GM12878 (cell line): ENCODE results near the gene LRCH4. TPM values are rescaled to one million over a fixed set of nuclear protein-coding genes. Genes with fewer than 3 reads are reported as not detected.

Experiments used
- ATAC-seq: fragments of 200-7000 bp; cut with Tn5 transposase; 3 replicates; pipeline ENCODE4 v1.9.1; 2020; ENCODE audit warnings: mild to moderate bottlenecking, moderate library complexity
- BruUV-seq: library from RNA; stranded (reverse); fragments of 400-500 nt; replicated peaks from 2 replicates; lab custom pipeline; 2021; lab: Mats Ljungman, UMichigan
- CTCF ChIA-PET: fragments of 300-600 bp; sonication (Branson Sonifier 250); formaldehyde crosslinking; extraction: SDS; loops from one replicate; lab custom pipeline; 2021; ENCODE audit warnings: inconsistent platforms; lab: Yijun Ruan, JAX
- POLR2A ChIA-PET: fragments of 350-600 bp; formaldehyde crosslinking; extraction: SDS; loops from one replicate; lab custom pipeline; 2021; ENCODE audit warnings: inconsistent platforms; lab: Charles Lee
- RAD21 ChIA-PET: fragments of 300-600 bp; sonication (Branson Sonifier 250); formaldehyde crosslinking; loops from one replicate; lab custom pipeline; 2023; ENCODE audit warnings: antibody characterized with exemption; ENCODE audit not compliant: unreplicated experiment; lab: Charles Lee
- SMC1A ChIA-PET: fragments of 300-600 bp; sonication (Branson Sonifier 250); formaldehyde crosslinking; loops from one replicate; lab custom pipeline; 2023; ENCODE audit not compliant: unreplicated experiment, uncharacterized antibody; lab: Charles Lee
- DNase-seq: peaks from one replicate; pipeline ENCODE4 v3.0.0-alpha.2; 2011; ENCODE audit warnings: low read depth, low spot score
- FAIRE-seq: peaks from 3 replicates; lab custom pipeline; 2011; peaks lifted over from hg19 to GRCh38; lab: Jason Lieb, UNC
- H2AFZ ChIP-seq: 2 replicates; pipeline ENCODE4 v1.6.0; 2011; ENCODE audit warnings: low read depth, low read length, control low read depth; ENCODE audit not compliant: control insufficient read depth
- H3K27ac ChIP-seq: 2 replicates; pipeline ENCODE4 v1.5.1; 2011; ENCODE audit warnings: control low read depth; ENCODE audit not compliant: control insufficient read depth, insufficient read depth
- H3K27me3 ChIP-seq, 2 experiments: replicated peaks in 1 of 2; 2 replicates each; pipeline versions ENCODE4 v1.6.0 to v1.6.1; 2011; ENCODE audit warnings: low read length in 1 of 2; ENCODE audit not compliant: control insufficient read depth in 2 of 2, insufficient read depth in 2 of 2
- H3K36me3 ChIP-seq, 2 experiments: 2 replicates each; pipeline ENCODE4 v1.5.1; 2011; ENCODE audit warnings: low read length in 1 of 2; ENCODE audit not compliant: control insufficient read depth in 2 of 2, insufficient read depth in 2 of 2
- H3K4me1 ChIP-seq: 2 replicates; pipeline ENCODE4 v1.6.1; 2011; ENCODE audit warnings: mild to moderate bottlenecking, low read length, moderate library complexity, mixed read lengths; ENCODE audit not compliant: control insufficient read depth, insufficient read depth
- H3K4me2 ChIP-seq: 2 replicates; pipeline ENCODE4 v1.6.0; 2011; ENCODE audit warnings: control low read depth; ENCODE audit not compliant: control insufficient read depth, insufficient read depth
- H3K4me3 ChIP-seq: fragments of 200-600 bp; sonication (generic); 2 replicates; pipeline ENCODE4 v1.5.1; 2016
- H3K79me2 ChIP-seq: 2 replicates; pipeline ENCODE4 v1.6.0; 2011; ENCODE audit warnings: low read length; ENCODE audit not compliant: control insufficient read depth, insufficient read depth
- H3K9ac ChIP-seq: 2 replicates; pipeline ENCODE4 v1.8.0; 2011; ENCODE audit warnings: low read length, control low read depth, mixed read lengths; ENCODE audit not compliant: control insufficient read depth, insufficient read depth
- H3K9me3 ChIP-seq: replicated peaks from 3 replicates; pipeline ENCODE4 v1.5.1; 2011; ENCODE audit warnings: mild to moderate bottlenecking, low read length; ENCODE audit not compliant: control insufficient read depth, insufficient read depth
- H4K20me1 ChIP-seq: 2 replicates; pipeline ENCODE4 v1.6.0; 2011; ENCODE audit not compliant: control insufficient read depth, insufficient read depth
- CHD1 ChIP-seq: IDR thresholded peaks from 2 replicates; pipeline ENCODE4 v1.6.1; 2012; ENCODE audit warnings: low read depth, low read length, improper control_type of control experiment
- CREM ChIP-seq: IDR thresholded peaks from 2 replicates; pipeline ENCODE4 v1.6.1; 2014; ENCODE audit warnings: antibody characterized with exemption, low read depth
- JUNB ChIP-seq: IDR thresholded peaks from 2 replicates; pipeline ENCODE4 v1.6.1; 2016; ENCODE audit warnings: antibody characterized with exemption, mild to moderate bottlenecking
- RFX5 ChIP-seq: IDR thresholded peaks from 2 replicates; pipeline ENCODE4 v1.6.1; 2011; ENCODE audit warnings: low read depth, low read length, improper control_type of control experiment
- SMAD1 ChIP-seq: fragments of 450-650 bp; IDR thresholded peaks from 2 replicates; pipeline ENCODE4 v1.6.1; 2018; ENCODE audit warnings: mild to moderate bottlenecking, low read depth; ENCODE audit not compliant: partially characterized antibody
- SMC3 ChIP-seq: IDR thresholded peaks from 2 replicates; pipeline ENCODE4 v1.6.1; 2011; ENCODE audit warnings: low read length, improper control_type of control experiment, borderline replicate concordance
- STAT1 ChIP-seq: fragments of 450-650 bp; conservative IDR thresholded peaks from 2 replicates; pipeline ENCODE4 v1.6.1; 2014; ENCODE audit warnings: antibody characterized with exemption, mild to moderate bottlenecking
- TCF3 ChIP-seq: IDR thresholded peaks from 2 replicates; pipeline ENCODE4 v1.6.1; 2012; ENCODE audit warnings: low read depth, mild to moderate bottlenecking, low read length, borderline replicate concordance; ENCODE audit not compliant: insufficient read depth
- ZNF217 ChIP-seq: fragments of 450-650 bp; IDR thresholded peaks from 2 replicates; pipeline ENCODE4 v1.6.1; 2017; ENCODE audit warnings: antibody characterized with exemption, mild to moderate bottlenecking
- ZZZ3 ChIP-seq: IDR thresholded peaks from 2 replicates; pipeline ENCODE4 v1.6.1; 2011; ENCODE audit warnings: low read depth; ENCODE audit not compliant: control insufficient read depth, insufficient read length
- WGBS: methylation state at CpG from one replicate; pipeline ENCODE4 v1.1.6; 2016; ENCODE audit warnings: low lambda C conversion rate; ENCODE audit not compliant: insufficient replicate concordance, insufficient coverage; ENCODE audit errors: missing lambda C conversion rate; 5-methylcytosine and 5-hydroxymethylcytosine counted together
- in situ Hi-C: fragments of 300-500 bp; cut with MboI; formaldehyde crosslinking; loops from 9 replicates; pipeline ENCODE4 v1.14.3; 2018; ENCODE audit warnings: mixed read lengths
- intact Hi-C: fragments of 100-400 bp; cut with micrococcal nuclease; formaldehyde crosslinking; loops from one replicate; pipeline ENCODE4 v1.14.2; 2022; ENCODE audit not compliant: unreplicated experiment
- polyA plus RNA-seq, 11 experiments: library from polyadenylated mRNA; depleted of rRNA in 4 of 11; unstranded in 6 of 11; stranded (reverse) in 5 of 11; fragments of >200 nt; fragmentation: Nextera tagmentation in 4 of 11; fragmentation: Illumina TruSeq in 1 of 11; extraction: Ambion mirVana in 4 of 11; extraction: Trizol in 1 of 11; gene quantifications; 1 replicate in 1 of 11; 2 replicates in 10 of 11; pipeline versions ENCODE4 v1.2.1 to v1.2.3, GENCODE V29; 2011 to 2016; ENCODE audit warnings: inconsistent platforms in 2 of 11, missing spikeins in 2 of 11, low read depth in 1 of 11
- total RNA-seq, 4 experiments: library from RNA; depleted of rRNA in 3 of 4; stranded (reverse); fragments of >200 nt in 3 of 4; fragmentation: Illumina TruSeq in 1 of 4; extraction: Trizol in 1 of 4; gene quantifications; 2 replicates each; pipeline versions ENCODE4 v1.2.1 to v1.2.3, GENCODE V29; 2013 to 2021
- TF ChIP-seq, protein P1 (sequence below): IDR thresholded peaks from 2 replicates; pipeline ENCODE4 v1.6.1; 2011; ENCODE audit warnings: low read depth, low read length, improper control_type of control experiment, borderline replicate concordance

Gene LRCH4
- total and polyA plus RNA-seq, 10 of the 15 experiments (the other 5 are each of a cell fraction or from before 2014, with no cell fraction given) = 0.58 to 96.7 (median 28.4) TPM

DNA sequence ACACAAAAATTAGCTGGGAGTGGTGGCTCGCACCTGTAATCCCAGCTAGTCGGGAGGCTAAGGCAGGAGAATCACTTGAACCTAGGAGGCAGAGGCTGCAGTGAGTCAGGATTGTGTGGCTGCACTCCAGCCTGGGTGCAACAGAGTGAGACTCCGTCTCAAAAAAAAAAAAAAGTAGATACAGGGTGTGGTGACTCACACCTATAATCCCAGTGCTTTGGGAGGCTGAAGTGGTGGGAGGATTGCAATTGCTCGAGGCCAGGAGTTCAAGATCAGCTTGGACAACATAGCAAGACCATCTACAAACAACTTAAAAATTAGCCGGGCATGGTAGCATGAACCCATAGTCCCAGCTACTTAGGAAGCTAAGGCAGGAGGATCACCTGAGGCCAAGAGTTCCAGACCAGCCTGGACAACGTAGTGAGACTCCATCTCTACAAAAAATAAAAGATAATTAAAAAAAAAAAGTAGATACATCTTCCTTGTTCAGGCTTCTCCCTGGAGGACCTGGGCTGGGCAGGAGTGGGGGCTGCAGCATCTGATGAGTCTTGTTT is 28.5 kb upstream of the LRCH4 start:
- Histone ChIP-seq H3K4me3 (no peak overlapping the region), H3K9ac (no peak overlapping the region), H3K27me3 (peaks cover 0 to 3% of the 10 kb centered on the region in 2 experiments; a peak in 2 of 4 replicates), H3K36me3 (no peaks in the 10 kb centered on the region), H3K27ac (no peak overlapping the region), H3K79me2 (no peaks in the 10 kb centered on the region), H3K9me3 (no peaks in the 10 kb centered on the region), H2AFZ (no peak overlapping the region), H4K20me1 (no peaks in the 10 kb centered on the region), H3K4me1 (peaks cover 5% of the 10 kb centered on the region), H3K4me2 (no peak overlapping the region)
- ChIA-PET CTCF (interaction anchor here (0.6 to 6.6 kb wide), 3 partner anchors 19 to 77 kb away, joined by 4 to 33 read pairs (median 28); no protein-coding TSS in a partner anchor), RAD21 (interaction anchor here (0.6 to 1.2 kb wide), 5 partner anchors 29 to 480 kb away, joined by 3 read pairs; partner anchors contain the start of genes FBXO24 and LRCH4), POLR2A (interaction anchor here (0.7 kb wide), 1 partner anchor 28 kb away, joined by 3 read pairs; no protein-coding TSS in a partner anchor), SMC1A (no interaction called here)
- TF ChIP-seq, protein P1, sequence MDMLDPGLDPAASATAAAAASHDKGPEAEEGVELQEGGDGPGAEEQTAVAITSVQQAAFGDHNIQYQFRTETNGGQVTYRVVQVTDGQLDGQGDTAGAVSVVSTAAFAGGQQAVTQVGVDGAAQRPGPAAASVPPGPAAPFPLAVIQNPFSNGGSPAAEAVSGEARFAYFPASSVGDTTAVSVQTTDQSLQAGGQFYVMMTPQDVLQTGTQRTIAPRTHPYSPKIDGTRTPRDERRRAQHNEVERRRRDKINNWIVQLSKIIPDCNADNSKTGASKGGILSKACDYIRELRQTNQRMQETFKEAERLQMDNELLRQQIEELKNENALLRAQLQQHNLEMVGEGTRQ = no peak
- TF ChIP-seq RFX5 (no peak), SMC3 (no peak), SMAD1 (no peak), ZZZ3 (no peak), STAT1 (no peak), JUNB (no peak), CREM (no peak), TCF3 (no peak), ZNF217 (no peak), CHD1 (no peak)
- 95% methylated on average over 5 of the region's 6 CpGs for WGBS
- in situ Hi-C loops (no loop called here), intact Hi-C loops (loop anchor here (5.0 kb wide), 1 partner anchor 83 kb away; no protein-coding TSS in a partner anchor)
- no peak for FAIRE-seq
- DNase-seq = no peak
- no peak for ATAC-seq
- BruUV-seq = no TSS peak
